ENCODE results near the gene MEIS3. TPM values are rescaled to one million over a fixed set of nuclear protein-coding genes. Genes with fewer than 3 reads are reported as not detected.
A peak's percentile ranks its signal among the peaks of the same experiment; 100 is the strongest.
"Not testable (repeated sequence)": the region's sequence is repeated elsewhere in the genome, so short reads cannot be mapped to it uniquely, and the experiment has no call there.

The MEIS3 gene
- total RNA-seq, 1 donor from 2014 or later, result 3.7 TPM

DNA sequence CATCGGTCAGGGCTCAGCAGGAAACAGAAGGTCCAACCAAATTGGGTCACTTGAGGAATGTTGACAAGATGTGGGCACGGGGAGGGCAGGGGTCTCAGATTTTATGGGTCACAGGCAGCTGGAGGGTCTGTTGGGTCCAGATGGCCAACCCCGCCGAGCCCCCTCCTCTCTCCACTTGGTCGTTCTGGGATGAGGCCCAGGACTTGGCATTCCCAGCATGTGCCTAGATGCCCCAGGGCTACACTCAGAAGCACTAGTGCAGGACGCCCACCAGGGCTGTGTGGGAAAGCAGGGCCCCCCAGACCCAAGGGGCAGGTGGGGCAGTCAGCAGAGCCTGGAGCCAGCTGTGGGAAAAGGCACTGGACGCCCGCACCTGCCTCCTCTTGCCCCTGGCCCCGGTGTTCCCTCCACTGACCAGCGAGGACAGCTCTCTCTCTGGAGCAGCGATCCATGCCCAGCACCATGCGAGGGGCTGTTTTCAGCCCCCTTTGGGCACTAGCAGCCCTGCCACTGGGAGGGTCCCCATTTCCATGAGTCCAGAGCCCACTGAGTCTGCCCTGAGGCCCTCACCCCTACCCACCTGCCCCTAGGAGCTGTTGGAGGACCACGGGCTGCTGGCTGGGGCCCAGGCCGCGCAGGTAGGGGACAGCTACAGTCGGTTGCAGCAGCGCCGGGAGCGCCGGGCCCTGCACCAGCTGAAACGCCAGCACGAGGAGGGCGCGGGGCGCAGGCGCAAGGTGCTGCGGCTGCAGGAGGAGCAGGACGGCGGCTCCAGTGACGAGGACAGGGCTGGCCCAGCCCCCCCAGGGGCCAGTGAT lies 44.2 kb downstream of the MEIS3 start:
- intact Hi-C loops (cut with DNase I), result no loop called here
- no peak for DNase-seq (ENCODE audit: low spot score)

DNA sequence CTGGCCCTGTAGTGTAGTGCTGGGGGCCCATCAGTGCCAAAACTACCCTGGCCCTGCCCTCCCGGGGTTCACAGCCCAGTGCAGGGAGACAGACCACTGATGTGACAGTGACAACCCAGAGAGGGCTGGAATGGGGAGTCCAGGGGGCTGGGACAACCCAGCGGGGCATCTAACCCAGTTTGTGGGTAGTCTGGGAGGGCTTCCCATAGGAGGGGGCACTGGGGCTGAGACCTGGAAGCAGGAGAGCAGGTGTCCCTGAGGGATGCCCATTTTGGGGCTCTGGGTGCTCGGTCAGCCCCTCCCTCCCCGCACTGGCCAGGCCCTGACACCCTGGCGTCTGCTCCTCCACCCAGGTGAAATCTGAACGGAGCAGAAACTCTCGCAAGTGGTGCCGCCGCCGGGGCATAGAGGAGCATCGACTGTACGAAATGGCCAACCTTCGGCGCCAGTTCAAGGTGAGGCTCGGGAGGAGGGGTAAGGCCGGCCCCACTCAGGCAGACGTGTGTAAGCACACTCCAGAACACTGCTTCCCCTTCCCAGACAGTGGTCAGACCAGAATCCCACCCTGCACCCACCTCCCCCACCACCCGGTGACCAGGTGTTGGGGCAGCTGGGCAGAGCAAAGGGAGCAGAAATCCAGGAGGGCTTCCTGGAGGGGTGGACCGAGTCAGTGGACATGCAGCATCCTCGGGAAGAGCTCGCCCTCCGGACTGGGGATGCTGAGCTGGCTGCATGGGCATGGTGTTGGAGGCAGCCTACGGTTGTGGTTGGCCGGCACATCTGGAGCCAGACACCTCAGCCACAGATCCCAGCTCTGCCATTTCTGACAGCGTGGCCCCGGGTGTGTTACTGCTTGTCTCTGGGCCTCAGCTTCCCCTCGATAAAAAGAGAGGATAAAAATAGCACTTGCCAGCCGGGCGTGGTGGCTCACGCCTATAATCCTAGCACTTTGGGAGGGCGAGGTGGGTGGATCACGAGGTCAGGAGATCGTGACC lies 45.8 kb downstream of the MEIS3 start:
- intact Hi-C loops (cut with DNase I), result no loop called here
- no peak for DNase-seq (ENCODE audit: low spot score)

DNA sequence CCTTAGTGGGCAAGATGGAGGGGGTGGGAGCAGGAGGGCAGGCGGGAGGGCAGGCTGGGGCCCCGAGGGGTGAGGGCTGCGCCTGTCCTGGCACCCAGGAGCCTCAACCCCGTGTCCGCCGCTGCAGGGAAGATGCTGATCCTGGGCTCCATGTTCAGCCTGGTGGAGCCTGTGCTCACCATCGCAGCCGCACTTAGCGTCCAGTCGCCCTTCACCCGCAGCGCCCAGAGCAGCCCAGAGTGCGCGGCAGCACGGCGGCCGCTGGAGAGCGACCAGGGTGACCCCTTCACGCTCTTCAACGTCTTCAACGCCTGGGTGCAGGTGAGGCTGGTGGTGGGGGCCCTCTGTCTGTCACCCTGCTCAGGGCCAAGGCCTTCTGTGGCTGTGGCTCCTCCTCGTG lies 46.7 kb downstream of the MEIS3 start:
- no peak for DNase-seq (ENCODE audit: low spot score)
- intact Hi-C loops (cut with DNase I), result no loop called here

DNA sequence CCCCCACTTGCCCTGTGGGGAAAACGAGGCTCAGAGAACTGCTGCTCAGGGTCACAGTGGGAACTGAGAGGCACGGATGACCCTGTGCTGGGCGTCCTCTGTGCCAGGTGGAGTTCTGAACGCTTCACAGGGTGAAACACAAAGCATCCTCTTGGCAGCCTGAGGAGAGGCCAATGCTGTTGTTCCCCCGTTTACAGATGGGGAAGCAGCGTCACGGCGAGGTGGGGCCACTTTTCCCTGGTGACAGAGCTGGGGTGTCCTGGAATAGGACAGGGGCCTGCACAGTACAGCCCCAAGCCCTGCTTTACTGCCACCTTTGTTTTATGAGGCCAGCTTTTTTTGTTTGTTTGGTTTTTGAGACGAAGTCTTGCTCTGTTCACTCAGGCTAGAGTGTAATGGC lies 48.1 kb downstream of the MEIS3 start:
- intact Hi-C loops (cut with DNase I), result no loop called here
- no peak for DNase-seq (ENCODE audit: low spot score)

DNA sequence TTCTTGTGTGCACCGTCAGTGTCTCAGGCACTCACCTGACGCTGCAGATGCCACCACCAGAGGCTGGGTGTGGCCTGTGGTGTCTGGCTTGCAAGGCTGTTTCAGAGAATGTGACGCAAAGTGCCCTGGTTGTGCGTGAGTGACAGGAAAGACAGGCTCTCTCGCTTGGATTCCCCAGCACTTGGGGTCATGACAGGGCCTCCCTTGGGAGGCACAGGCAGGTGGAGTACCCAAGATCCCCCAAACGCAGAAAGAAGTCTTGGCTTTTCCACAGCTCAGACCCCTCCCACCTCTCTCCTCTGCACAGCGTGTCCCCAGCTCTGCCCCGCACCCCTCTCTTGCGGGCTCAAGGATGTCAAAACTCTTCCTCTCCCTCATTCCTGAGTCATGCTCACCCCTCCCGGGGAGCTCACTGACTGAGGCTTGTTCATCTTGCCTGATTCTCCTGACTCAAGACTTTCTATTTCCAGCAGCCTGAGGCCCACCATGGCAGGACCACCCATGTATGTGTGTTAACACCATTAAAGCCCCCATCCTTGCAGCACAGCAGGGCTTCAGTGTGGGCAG lies 49.2 kb downstream of the MEIS3 start:
- intact Hi-C loops (cut with DNase I), result no loop called here

DNA sequence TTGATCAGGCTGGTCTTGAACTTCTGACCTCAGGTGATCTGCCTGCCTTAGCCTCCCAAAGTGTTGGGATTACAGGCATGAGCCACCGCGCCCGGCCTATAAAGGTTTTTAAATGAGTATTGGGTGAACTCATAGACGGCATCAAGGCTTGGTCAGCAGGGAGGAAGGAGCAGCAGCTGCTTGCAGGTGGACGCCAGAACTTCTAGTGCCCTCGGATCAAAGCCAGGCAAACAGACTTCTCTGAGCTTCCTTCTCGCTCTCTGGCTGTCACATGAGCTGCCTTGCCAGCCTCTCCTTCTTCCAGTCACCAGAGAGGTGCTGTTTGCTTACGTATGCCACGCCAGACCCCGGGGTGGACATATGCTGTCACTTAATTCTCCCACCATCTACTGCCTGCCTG lies 53.9 kb downstream of the MEIS3 start:
- intact Hi-C loops (cut with DNase I); DNase-seq (ENCODE audit: low spot score): not testable (repeated sequence)

More for the DNA sequence above, 49.2 kb downstream of the MEIS3 start:
- DNase-seq (ENCODE audit: low spot score), result peak; percentile 89

DNA sequence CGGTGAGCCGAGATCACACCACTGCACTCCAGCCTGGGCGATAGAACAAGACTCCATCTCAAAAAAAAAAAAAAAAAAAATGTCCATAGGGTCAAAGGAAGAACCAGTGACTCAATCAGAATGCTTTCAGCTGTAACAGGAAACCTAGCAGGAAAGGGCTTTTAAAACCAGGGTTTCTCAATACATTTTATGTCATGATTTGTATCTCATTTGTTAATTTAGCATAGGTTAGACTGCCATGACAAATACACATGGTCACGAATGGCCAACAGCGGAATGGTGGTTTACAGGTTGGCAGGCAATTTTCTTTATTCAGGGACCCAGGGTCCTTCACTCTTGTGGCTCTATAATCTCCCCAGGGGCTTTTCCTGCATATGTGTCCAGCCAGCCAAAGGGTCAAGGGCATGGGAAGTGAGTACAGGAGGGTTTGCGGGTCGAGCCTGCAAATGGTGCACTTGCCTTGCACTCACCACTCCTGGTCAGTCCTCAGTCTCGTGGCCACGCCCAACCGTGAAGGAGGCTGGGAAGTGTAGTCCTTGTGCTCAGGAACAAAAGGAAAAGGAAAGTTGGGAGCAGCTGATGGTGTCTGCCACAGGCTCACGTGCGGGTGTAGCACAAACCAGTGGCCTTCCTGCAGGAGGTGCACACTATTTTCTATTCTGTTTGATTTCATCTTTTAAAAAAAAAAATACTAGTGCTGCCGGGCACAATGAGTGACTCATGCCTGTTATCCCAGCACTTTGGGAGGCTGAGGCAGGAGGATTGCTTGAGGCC lies 55.4 kb downstream of the MEIS3 start:
- intact Hi-C loops (cut with DNase I), result no loop called here
- DNase-seq (ENCODE audit: low spot score), result no peak

DNA sequence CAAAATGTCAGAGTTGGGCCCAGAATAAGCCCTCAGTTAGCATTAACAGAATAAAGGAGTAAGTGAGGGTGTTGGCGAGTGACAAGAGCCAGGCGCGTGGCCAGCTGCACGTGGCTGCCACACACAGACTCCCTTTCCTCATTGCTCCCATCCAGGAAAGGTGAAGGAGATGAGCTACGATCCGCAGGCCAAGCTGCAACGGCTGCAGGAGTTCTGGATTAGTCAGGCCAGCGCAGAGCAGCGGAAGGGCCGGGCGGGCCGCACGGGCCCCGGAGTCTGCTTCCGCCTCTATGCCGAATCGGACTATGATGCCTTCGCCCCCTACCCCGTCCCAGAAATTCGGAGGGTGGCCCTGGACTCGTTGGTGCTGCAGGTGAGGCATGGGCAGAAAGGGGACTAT lies 57.0 kb downstream of the MEIS3 start:
- intact Hi-C loops (cut with DNase I), result no loop called here
- no peak for DNase-seq (ENCODE audit: low spot score)

DNA sequence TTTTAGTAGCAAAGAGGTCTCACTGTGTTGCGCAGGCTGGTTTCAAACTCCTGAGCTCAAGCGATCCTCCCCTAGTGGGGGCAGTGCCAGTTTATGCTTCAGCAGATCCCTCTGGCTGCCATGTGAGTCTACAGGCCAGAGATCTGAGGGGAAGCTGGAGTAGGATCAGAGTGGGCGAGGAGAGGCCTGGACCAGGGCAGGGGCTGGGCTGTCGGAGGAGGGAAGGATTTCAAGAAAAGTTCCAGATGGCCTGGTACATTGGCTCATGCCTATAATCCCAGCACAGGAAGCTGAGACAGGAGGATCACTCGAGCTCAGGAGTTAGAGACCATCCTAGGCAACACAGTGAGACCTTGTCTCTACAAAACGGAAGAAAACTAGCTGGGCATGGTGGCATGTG lies 60.4 kb downstream of the MEIS3 start:
- no peak for DNase-seq (ENCODE audit: low spot score)
- intact Hi-C loops (cut with DNase I), result no loop called here

DNA sequence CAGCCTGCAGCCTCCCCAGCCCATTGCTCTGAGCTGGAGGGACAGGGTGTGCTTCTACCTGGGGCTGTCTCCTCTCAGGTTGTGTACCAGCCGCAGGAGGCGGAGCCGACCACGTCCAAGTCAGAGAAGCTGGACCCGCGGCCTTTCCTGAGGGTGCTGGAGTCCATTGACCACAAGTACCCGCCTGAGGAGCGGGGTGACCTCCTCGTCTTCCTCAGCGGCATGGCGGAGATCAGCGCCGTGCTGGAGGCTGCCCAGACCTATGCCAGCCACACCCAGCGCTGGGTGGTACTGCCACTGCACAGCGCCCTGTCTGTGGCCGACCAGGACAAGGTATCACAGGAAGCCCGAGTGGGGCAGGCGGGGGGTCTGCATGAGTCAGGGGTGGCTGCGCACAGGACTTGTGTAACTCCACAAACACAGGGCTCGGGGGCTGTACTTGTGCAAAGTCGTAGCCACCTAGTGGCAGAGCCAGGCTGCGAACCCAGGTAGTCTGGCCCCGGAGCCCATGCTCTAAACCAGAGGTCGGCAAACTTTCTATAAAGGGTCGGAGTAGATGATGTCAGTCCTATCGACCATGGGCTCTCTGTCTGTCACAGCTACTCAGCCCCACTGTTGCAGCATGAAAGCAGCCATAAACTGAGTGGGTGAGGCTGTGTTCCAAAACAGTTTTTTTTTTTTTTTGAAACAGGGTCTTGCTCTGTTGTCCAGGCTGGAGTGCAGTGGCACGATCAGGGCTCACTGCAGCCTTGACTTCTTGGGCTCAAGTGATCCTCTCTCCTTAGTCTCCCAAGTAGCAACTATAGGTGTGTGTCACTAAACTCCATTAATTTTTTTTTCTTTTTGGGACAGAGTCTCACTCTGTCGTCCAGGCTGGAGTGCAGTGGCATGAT lies 61.3 kb downstream of the MEIS3 start:
- no peak for DNase-seq (ENCODE audit: low spot score)
- intact Hi-C loops (cut with DNase I), result no loop called here

DNA sequence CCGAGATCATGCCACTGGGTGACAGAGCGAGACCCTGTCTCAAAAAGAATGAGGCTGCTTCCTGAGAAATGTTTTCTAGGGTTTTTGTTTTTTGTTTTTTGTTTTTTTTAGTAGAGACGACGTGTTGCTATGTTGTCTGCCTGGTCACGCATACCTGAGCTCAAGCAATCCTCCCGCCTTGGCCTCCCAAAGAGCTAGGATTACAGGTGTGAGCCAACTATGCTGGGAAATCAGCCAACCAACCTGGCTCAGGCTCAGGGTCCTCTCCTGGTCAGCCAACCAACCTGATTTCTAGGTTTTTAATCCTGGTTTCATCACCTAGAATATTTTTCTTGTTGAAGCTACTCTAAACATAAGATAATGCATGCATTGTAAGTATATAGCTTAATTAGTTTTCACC lies 62.4 kb downstream of the MEIS3 start:
- intact Hi-C loops (cut with DNase I), result no loop called here
- no peak for DNase-seq (ENCODE audit: low spot score)

DNA sequence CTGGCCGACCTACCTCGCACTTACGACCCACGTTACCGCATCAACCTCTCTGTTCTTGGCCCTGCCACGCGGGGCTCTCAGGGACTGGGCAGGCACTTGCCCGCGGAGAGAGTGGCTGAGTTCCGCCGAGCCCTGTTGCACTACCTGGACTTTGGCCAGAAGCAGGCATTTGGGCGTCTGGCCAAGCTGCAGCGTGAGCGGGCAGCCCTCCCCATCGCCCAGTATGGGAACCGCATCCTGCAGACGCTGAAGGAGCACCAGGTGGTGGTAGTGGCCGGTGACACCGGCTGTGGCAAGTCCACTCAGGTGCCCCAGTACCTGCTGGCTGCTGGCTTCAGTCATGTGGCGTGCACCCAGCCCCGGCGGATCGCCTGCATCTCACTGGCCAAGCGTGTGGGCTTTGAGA lies 66.0 kb downstream of the MEIS3 start:
- intact Hi-C loops (cut with DNase I), result no loop called here
- DNase-seq (ENCODE audit: low spot score), result no peak

Other genes with a start within 250 kb of the MEIS3 start
- gene BBC3, start 188.3 kb downstream of the MEIS3 start, total RNA-seq, result 4.4 TPM
- gene CCDC9, start 163.0 kb downstream of the MEIS3 start, total RNA-seq, result 23.1 TPM
- 18.0 TPM for gene INAFM1, start 144.6 kb downstream of the MEIS3 start, total RNA-seq
- gene C5AR1, start 109.7 kb downstream of the MEIS3 start, total RNA-seq, result 12.9 TPM
- gene C5AR2, start 87.4 kb downstream of the MEIS3 start, total RNA-seq, result 0.81 TPM
- gene DHX34, start 70.2 kb downstream of the MEIS3 start, total RNA-seq, result 8.5 TPM
- 0.59 TPM for gene SLC8A2, start 52.4 kb upstream of the MEIS3 start, total RNA-seq
- gene KPTN, start 64.7 kb upstream of the MEIS3 start, total RNA-seq, result 5.2 TPM
- gene NAPA, start 95.5 kb upstream of the MEIS3 start, total RNA-seq, result 112 TPM
- 1.2 TPM for gene ZNF541, start 153.6 kb upstream of the MEIS3 start, total RNA-seq
- 9.3 TPM for gene BICRA, start 189.6 kb upstream of the MEIS3 start, total RNA-seq